Raji (cell line): ENCODE results near the gene HFE.

Source experiments
- POLR2A ChIP-seq: IDR thresholded peaks from 2 replicates; pipeline ENCODE4 v1.6.1; 2011; ENCODE audit warnings: low read depth, low read length, control low read depth; ENCODE audit not compliant: insufficient read depth

HFE gene

DNA sequence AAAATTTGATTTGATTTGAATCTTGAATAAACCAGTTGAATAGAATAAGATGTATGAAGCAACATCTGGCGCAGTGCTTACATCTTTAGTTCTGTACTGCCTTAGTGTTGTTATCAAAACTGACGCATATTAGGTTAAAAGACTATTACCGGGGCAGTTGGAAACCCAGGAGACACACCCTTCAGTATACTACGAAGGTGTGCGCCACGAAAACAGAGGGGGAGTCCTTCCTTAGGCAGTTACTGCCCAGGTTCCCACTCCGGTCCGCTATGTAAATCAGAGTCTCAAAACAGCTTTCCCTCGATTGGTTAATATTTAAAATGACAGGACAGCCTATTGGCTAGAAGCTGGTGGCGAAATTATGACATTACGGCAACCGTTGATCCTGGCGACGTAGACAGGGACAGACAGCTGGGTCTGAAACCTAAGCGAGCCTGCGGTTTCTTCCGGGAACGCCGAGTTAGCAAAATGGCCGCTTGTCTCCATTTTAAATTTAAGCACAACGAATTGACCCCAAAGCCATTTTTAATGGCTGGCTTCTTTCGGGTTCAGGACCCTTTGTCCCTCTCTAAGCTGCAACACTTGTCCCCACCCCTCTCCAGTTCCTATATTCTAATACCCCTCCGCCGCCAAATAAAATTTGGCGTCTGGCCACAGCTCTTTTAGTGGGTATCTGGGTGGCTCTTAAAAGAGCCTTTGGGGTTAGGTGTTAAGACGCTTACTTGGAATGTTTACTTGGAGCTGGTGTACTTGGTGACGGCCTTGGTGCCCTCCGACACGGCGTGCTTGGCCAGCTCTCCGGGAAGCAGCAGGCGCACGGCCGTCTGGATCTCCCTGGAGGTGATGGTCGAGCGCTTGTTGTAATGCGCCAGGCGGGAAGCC is 35.8 kb downstream of the HFE start:
- peak; percentile 75; the same call in 1 of the 2 replicates for TF ChIP-seq POLR2A

DNA sequence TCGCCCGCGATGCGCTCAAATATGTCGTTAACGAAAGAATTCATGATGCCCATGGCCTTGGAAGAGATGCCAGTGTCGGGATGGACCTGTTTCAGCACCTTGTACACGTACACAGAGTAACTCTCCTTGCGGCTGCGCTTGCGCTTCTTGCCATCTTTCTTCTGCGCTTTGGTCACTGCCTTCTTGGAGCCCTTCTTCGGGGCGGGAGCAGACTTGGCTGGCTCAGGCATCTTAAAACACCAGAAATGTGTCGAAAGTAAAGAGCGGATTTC is 36.4 kb downstream of the HFE start:
- peak; percentile 76 for TF ChIP-seq POLR2A

DNA sequence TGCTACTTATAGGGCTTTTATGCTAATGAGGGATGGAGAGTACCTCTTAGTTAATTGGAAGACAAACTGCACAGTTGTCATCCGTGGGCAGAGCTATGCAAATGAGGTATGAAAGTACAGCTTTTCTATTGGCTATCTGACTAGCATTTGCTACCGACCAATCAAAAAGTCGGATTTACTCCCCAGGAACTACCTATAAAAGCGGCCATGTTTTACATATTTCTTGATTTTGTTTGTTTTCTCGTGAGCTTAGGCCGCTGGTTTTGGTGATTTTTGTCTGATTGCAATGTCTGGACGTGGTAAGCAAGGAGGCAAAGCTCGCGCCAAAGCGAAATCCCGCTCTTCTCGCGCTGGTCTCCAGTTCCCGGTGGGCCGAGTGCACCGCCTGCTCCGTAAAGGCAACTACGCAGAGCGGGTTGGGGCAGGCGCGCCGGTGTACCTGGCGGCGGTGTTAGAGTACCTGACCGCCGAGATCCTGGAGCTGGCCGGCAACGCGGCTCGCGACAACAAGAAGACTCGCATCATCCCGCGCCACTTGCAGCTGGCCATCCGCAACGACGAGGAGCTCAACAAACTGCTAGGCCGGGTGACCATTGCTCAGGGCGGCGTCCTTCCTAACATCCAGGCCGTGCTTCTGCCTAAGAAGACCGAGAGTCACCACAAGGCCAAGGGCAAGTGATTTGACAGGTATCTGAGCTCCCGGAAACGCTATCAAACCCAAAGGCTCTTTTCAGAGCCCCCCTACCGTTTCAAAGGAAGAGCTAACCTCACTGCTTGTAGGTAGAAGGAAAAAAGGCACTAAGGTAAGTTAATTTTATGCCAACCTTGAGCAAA is 36.9 kb downstream of the HFE start:
- peak; percentile 77 for TF ChIP-seq POLR2A

GRCh38 chr6:26124781-26125685 is 37.8 kb downstream of the HFE start:
- TF ChIP-seq POLR2A = no peak; the same call in 1 of the 2 replicates

- TF ChIP-seq POLR2A = no peak
Measured at GRCh38 chr6:26126394-26127235, 39.4 kb downstream of the HFE start.

DNA sequence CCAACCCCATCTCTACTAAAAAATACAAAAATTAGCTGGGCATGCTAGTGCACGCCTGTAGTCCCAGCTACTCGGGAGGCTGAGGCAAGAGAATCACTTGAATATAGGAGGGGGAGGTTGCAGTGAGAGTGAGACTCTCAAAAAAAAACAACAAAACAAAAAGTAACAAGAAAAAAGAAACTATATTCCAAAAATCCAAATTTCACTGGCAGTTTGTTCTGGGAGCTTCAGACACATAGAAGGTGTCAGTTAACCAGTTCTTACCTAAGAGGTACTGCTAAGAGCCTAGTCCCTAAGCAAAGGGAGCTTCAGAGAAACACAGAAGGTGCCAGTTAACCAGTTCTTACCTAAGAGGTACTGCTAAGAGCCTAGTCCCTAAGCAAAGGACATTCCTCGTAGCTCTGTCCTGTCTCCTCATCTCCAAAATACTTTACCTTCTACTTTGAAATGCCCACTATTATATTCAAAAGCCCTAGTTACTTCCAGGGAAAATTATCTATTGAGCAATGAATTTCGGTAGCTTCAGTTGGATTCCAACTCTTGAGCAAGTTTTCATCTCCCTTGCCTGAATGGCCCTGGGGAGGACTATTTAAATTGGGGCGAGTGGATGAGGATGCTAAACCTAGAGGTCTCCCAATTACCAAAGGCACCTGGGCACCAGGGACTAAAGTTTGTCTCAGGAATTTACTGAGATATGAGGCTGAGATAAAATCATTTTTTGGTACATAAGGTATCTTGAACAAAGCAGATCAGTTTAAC is 41.0 kb downstream of the HFE start:
- no peak for TF ChIP-seq POLR2A

DNA sequence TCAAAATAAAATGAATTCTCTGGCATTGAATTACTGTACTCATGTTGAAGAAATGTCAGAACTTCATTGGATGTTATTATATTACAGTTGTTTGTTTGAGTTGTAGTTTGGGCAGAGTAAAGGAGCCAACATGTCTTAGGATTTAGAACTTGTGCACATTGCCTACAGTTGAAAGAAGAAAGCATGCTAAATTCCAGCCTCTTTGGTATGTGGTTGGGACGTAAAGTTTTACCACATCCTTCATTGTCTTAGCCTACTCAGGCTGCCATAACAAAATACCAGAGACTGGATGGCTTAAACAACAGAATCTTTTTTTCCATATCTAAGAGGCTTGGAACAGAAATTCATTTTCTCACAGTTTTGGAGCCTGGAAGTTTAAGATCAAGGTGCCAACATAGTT is 42.4 kb downstream of the HFE start:
- TF ChIP-seq POLR2A = no peak

GRCh38 chr6:26130581-26131249 is 43.5 kb downstream of the HFE start:
- TF ChIP-seq POLR2A = no peak

- no peak for TF ChIP-seq POLR2A
Measured at GRCh38 chr6:26131618-26132017, 44.4 kb downstream of the HFE start.

- TF ChIP-seq POLR2A = no peak
Measured at GRCh38 chr6:26133730-26134129, 46.5 kb downstream of the HFE start.

- TF ChIP-seq POLR2A = no peak
Measured at GRCh38 chr6:26136321-26136720, 49.1 kb downstream of the HFE start.

DNA sequence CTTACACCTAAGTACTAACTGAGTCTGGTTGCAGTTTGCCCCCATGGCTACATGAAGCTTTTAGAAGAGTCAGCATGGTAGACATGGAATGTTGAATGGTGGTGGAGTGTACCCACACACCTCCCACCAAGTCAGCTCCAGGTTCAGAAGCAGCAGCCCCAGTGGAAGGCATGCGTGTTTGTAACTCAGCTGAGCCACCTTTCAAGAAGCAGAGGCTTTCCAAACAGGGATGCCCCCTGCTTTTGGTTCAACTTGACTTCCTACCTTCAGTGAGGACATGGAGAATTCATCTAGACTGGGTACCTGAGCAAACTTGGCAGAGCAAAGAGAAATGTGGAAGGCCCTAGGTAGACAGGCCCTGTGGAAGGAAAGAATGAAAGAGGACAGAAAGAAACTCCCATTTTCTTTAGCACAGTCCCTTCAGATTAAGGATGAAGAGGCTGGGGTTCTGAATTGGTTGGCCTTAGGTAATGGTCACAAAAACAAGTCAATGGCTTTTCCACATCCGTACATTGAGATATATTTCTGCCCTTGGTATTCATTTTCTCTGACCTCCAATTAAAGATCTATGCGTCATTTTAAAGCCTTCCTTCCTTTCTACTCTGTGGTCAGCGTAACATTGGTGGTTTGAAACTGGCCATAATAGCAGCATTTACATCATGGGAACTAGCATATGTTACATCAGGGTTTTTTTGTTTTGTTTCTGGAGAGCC is 53.2 kb downstream of the HFE start:
- TF ChIP-seq POLR2A = no peak

GRCh38 chr6:26140967-26141294 is 53.7 kb downstream of the HFE start:
- TF ChIP-seq POLR2A = no peak
